Muscle of leg (tissue), 11 donors: ENCODE measurements around the gene MRC2. TPM values are rescaled to one million over a fixed set of nuclear protein-coding genes. Genes with fewer than 3 reads are reported as not detected.
"Not testable (repeated sequence)": the region's sequence is repeated elsewhere in the genome, so short reads cannot be mapped to it uniquely, and the experiment has no call there.

Experiments
- DNase-seq: peaks from one replicate; pipeline ENCODE4 v3.0.0; 2013
- H3K27ac ChIP-seq: one replicate; pipeline ENCODE4 v1.5.1; 2013; ENCODE audit warnings: mild to moderate bottlenecking, low read length, control low read depth
- H3K27me3 ChIP-seq: one replicate; pipeline ENCODE4 v1.6.1; 2013; ENCODE audit warnings: low read length; ENCODE audit not compliant: control insufficient read depth, insufficient read depth
- H3K36me3 ChIP-seq: one replicate; pipeline ENCODE4 v1.6.1; 2013; ENCODE audit warnings: low read length; ENCODE audit not compliant: control insufficient read depth, insufficient read depth
- H3K4me1 ChIP-seq: one replicate; pipeline ENCODE4 v1.6.1; 2013; ENCODE audit warnings: low read length; ENCODE audit not compliant: control insufficient read depth, insufficient read depth
- H3K4me3 ChIP-seq: one replicate; pipeline ENCODE4 v1.5.1; 2013; ENCODE audit warnings: low read length, control low read depth
- H3K9me3 ChIP-seq: replicated peaks from 2 replicates; pipeline ENCODE4 v1.6.1; 2013; ENCODE audit warnings: low read depth, low read length; ENCODE audit not compliant: control insufficient read depth
- WGBS: methylation state at CpG from one replicate; pipeline ENCODE4 v1.1.5; 2013; ENCODE audit warnings: missing lambda C conversion rate; ENCODE audit not compliant: insufficient coverage; 5-methylcytosine and 5-hydroxymethylcytosine counted together
- polyA plus RNA-seq, 8 donors: library from polyadenylated mRNA; unstranded; fragments of 120-200 nt; gene quantifications; one replicate each; pipeline versions ENCODE4 v1.2.1 to v1.2.3, GENCODE V29; 2013; ENCODE audit warnings: inconsistent platforms in 1 of 8, low replicate concordance in 1 of 8; ENCODE audit not compliant: insufficient read length in 8 of 8, insufficient read depth in 1 of 8
- total RNA-seq: library from RNA; stranded (reverse); fragments of 120-200 nt; gene quantifications from one replicate; pipeline ENCODE4 v1.2.4, GENCODE V29; 2013

MRC2 gene
- total and polyA plus RNA-seq, 9 donors: 115 to 206 (median 149) TPM

DNA sequence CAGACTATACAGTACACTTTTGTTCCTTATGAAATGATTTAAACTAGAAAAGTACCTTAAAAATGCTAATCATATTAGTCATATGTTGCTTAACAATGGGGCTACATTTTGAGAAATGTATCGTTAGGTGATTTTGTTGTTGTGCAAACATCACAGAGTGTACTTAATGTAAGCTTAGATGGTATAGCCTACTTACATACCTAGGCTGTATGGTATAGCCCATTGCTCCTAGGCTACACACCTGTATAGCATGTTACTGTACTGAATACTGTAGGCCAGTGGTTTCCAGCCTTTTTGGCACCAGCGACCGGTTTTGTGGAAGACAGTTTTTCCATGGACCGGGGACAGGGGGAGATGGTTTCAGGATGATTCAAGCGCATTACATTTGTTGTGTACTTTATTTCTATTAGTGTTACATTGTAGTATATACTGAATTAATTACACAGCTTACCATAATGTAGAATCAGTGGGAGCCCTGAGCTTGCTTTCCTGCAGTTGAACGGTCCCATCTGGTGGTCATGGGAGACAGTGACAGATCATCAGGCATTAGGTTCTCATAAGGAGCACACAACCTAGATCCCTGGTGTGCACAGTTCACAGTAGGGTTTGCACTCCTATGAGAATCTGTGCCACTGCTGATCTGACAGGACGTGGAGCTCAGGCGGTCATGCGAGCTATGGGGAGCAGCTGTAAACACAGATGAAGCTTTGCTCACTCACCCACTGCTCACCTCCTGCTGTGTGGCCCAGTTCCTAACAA is 35.0 kb upstream of the MRC2 start:
- H3K4me1 ChIP-seq: peaks cover 6% of the 10 kb centered on the region
- H3K4me3 ChIP-seq: no peak overlapping the region
- peak; percentile 56 for DNase-seq
- H3K9me3 ChIP-seq: peaks cover 12% of the 10 kb centered on the region
- peaks cover 24% of the 10 kb centered on the region for H3K36me3 ChIP-seq
- H3K27me3 ChIP-seq: no peaks in the 10 kb centered on the region
- 70% methylated on average over 4 of the region's 9 CpGs for WGBS
- peak overlapping the region; percentile 21 for H3K27ac ChIP-seq

DNA sequence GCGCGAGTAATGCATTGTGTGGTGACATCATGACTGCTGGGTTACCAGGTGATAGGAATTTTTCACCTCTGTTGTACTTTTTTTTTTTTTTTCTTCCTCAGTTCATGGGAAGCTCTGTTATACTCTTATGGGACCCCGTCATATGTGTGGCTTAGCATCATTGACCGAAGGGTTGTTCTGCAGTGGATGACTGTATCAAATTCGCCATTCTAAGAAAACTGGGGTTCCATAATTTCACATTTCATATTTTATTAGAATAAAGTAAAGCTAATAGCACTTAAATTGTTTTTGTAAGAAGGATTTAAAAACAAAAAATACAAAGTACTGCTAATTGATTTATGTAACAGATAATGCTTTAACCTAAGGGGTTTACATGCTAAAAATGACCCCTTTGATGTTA is 32.0 kb upstream of the MRC2 start:
- Histone ChIP-seq H3K4me1 (no peaks in the 10 kb centered on the region), H3K4me3 (no peak overlapping the region), H3K27ac (no peak overlapping the region), H3K36me3 (peaks cover 34% of the 10 kb centered on the region), H3K27me3 (no peaks in the 10 kb centered on the region), H3K9me3 (peaks cover 12% of the 10 kb centered on the region)
- DNase-seq: no peak
- no CpG with 5 or more reads among the region's 5 CpGs for WGBS

DNA sequence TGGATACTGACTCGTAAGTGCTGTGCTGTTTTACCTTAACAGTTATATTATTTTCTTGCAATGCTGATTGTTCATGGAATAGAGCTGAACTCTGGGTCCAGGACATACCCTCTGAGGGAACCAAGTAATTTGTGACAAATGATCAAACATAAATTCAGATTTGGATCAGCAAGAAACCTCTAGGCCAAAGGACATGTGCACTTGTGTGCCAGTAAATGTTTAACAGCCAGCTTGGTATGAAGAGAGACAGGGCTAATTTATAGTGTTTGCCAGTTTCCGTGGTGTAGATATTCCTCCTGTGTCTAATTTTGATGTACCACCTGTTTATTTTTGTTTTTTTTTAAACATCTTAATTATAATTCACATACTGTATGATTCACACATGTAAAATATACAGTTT is 30.8 kb upstream of the MRC2 start:
- H3K4me1 ChIP-seq: no peaks in the 10 kb centered on the region
- no CpG with 5 or more reads among the region's 2 CpGs for WGBS
- no peak overlapping the region for H3K27ac ChIP-seq
- no peak for DNase-seq
- no peaks in the 10 kb centered on the region for H3K27me3 ChIP-seq
- H3K9me3 ChIP-seq: peaks cover 12% of the 10 kb centered on the region
- peaks cover 37% of the 10 kb centered on the region for H3K36me3 ChIP-seq
- H3K4me3 ChIP-seq: no peak overlapping the region

DNA sequence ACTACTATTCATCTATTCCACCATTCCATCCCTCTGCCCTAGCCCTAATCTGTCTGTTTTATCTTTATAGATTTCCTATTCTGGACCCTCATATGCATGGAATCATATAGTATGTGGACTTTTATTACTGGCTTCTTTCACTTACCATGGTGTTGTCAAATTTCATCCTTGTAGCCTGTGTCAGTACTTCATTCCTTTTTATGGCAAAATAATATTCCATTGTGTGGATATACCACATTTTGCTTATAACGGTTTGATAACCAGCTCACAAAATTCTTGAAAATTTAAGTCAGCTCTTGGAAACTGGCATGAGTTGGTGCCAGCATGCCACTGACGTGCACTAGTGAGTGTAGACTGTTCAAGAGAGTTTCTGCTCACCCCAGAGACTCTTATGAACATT is 30.3 kb upstream of the MRC2 start:
- no peak for DNase-seq
- Histone ChIP-seq H3K27ac (no peak overlapping the region), H3K9me3 (peaks cover 12% of the 10 kb centered on the region), H3K27me3 (no peaks in the 10 kb centered on the region), H3K4me3 (no peak overlapping the region), H3K4me1 (no peaks in the 10 kb centered on the region), H3K36me3 (peaks cover 37% of the 10 kb centered on the region)
- 100% methylated on average over 2 of the region's 2 CpGs for WGBS

DNA sequence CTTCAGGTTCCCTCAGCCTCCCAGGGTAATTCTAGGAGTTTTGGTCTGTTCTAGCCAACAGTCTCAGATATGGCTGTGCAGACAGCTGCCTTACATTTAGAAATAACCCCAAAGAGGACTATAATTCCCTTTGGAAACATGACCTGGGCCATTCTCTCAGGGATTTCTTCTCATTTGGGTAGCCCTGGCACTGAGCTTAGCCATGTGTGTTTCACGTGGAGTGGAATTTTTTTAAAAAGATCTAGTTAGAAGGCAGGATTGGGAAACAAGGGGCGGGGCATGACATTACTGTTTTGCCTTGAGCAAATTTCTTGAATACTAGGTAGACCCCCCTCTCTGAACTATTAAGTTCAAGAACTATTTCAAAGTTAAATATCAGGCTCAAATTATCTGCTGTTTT is 29.6 kb upstream of the MRC2 start:
- no peak for DNase-seq
- H3K36me3 ChIP-seq: peaks cover 39% of the 10 kb centered on the region
- WGBS: no CpG with 5 or more reads among the region's 2 CpGs

DNA sequence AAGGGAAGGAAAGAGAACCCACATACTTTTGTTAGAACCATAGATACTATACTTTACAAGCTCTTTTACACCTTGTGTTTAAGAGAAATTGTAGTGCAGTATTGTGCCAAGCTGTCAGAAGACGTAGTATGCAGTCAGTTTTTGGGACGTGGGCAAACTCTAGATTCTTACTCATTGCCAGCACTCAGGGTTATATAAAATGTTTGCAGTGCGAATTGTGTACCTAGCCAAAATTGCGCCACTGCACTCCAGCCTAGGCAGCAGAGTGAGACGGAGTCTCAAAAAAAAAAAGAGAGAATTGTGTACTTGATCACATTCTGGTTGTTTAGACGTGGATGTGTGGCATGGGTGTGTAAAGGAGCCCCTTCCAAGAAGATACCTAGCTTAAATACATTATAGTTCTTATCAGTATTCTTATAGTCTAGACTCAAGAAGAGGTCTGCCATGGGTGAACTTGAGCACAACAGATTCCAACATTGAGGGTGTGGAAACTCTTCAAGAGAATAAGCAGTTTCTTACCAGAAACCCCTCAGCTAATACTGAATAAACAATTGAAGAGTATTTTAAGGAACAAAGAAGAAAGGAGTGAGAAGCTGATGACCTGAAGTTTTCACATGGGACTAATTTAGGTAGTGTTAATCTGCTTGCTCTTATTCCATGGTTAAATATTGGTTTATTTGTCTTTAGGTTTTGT is 27.4 kb upstream of the MRC2 start:
- Histone ChIP-seq H3K36me3 (peaks cover 41% of the 10 kb centered on the region), H3K4me1 (no peaks in the 10 kb centered on the region), H3K27me3 (no peaks in the 10 kb centered on the region), H3K4me3 (no peak overlapping the region), H3K27ac (no peak overlapping the region), H3K9me3 (peaks cover 12% of the 10 kb centered on the region)
- DNase-seq: no peak
- WGBS: 91% methylated on average over 5 of the region's 6 CpGs

More for the DNA sequence above, 29.6 kb upstream of the MRC2 start:
- Histone ChIP-seq H3K4me1 (no peaks in the 10 kb centered on the region), H3K9me3 (peaks cover 12% of the 10 kb centered on the region), H3K27ac (no peak overlapping the region), H3K4me3 (no peak overlapping the region), H3K27me3 (no peaks in the 10 kb centered on the region)

DNA sequence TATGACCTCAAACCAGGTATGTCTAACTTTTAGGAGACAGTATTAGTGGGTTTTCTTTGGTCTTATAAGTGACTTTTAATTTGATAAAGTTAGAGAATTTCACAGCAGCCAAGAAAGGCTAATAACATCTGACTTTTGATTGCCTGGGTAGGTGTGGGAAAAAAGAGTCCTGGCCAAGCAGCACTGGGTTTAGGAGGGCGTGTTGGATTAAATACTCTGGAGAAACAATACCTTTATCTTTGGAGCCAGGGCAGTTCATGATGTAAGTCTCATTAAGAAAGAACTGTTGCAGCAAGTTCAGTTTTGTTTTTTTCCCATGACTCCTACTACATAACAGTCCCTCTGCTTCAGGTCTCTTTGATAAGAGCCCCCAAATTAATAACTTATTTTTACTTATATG is 26.7 kb upstream of the MRC2 start:
- WGBS: no CpG with 5 or more reads among the region's 1 CpG
- no peak for DNase-seq
- Histone ChIP-seq H3K9me3 (peaks cover 10% of the 10 kb centered on the region), H3K27me3 (no peaks in the 10 kb centered on the region), H3K4me1 (no peaks in the 10 kb centered on the region), H3K4me3 (no peak overlapping the region), H3K27ac (no peak overlapping the region), H3K36me3 (peaks cover 48% of the 10 kb centered on the region)

DNA sequence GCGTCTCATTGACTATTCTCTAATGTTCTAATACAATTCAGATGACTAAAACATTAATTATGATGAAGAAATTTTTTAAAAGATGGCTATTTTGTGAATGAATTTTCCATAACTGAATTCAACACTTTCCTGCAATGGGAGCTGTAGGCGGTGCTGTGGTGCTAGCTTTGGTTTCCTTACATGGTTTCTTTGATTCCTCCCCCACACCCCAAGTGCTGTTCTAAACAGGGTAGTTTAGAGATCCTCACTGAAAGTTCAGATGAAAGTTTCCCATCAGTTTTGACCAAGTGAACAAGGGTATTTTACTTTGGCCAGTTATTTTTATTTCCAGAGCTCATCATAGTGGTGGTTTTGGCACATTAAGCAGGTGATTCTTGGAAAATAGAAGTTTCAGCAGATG is 26.0 kb upstream of the MRC2 start:
- H3K27ac ChIP-seq: no peak overlapping the region

DNA sequence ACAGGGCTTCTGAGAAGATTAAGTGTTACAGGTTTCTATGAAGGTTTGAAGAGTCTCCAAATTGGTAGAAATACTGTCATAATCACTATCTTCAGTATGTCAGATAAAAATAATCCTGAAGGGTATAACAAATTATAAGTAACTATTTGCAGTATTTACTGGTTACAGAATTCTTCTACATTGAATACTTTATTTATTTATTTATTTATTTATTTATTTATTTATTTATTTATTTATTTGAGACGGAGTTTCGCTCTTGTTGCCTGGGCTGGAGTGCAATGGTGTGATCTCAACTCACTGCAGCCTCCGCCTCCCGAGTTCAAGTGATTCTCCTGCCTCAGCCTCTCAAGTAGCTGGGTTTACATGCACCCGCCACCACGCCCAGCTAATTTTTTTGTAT is 23.7 kb upstream of the MRC2 start:
- 100% methylated on average over 4 of the region's 6 CpGs for WGBS
- not testable (repeated sequence) for H3K27ac ChIP-seq, H3K4me1 ChIP-seq, H3K9me3 ChIP-seq, DNase-seq, H3K27me3 ChIP-seq, H3K4me3 ChIP-seq
- peaks cover 49% of the 10 kb centered on the region for H3K36me3 ChIP-seq

More for the DNA sequence above, 26.0 kb upstream of the MRC2 start:
- peak; percentile 74 for DNase-seq
- Histone ChIP-seq H3K4me3 (no peak overlapping the region), H3K27me3 (no peaks in the 10 kb centered on the region), H3K36me3 (peaks cover 48% of the 10 kb centered on the region), H3K9me3 (peaks cover 9% of the 10 kb centered on the region), H3K4me1 (no peaks in the 10 kb centered on the region)
- no CpG with 5 or more reads among the region's 2 CpGs for WGBS

DNA sequence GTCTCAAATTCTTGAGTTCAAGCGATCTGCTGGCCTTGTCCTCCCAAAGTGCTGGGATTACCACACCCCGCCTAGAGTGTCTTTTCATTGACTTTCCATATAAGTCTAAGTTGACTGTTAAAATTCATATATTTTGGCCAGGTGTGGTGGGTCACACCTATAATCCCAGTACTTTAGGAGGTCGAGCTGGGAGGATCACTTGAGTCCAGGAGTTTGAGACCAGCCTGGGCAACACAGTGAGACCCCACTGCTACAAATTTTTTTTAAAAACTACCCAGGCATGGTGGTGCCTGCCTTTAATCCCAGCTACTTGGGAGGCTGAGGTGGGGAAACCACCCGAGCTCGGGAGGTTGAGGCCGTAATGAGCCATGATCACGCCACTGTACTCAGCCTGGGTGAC is 21.9 kb upstream of the MRC2 start:
- Histone ChIP-seq H3K36me3 (peaks cover 56% of the 10 kb centered on the region), H3K27ac (no peak overlapping the region), H3K27me3 (no peaks in the 10 kb centered on the region), H3K9me3 (no peaks in the 10 kb centered on the region), H3K4me3 (no peak overlapping the region), H3K4me1 (no peaks in the 10 kb centered on the region)
- no peak for DNase-seq
- WGBS: 60% methylated on average over 1 of the region's 7 CpGs
